HS-27A (cell line): ENCODE results near the gene ARF1.

Experiments
- DNase-seq: peaks from one replicate; pipeline ENCODE4 v3.0.0-alpha.2; 2012; ENCODE audit warnings: low read depth, missing footprints

The ARF1 gene

DNA sequence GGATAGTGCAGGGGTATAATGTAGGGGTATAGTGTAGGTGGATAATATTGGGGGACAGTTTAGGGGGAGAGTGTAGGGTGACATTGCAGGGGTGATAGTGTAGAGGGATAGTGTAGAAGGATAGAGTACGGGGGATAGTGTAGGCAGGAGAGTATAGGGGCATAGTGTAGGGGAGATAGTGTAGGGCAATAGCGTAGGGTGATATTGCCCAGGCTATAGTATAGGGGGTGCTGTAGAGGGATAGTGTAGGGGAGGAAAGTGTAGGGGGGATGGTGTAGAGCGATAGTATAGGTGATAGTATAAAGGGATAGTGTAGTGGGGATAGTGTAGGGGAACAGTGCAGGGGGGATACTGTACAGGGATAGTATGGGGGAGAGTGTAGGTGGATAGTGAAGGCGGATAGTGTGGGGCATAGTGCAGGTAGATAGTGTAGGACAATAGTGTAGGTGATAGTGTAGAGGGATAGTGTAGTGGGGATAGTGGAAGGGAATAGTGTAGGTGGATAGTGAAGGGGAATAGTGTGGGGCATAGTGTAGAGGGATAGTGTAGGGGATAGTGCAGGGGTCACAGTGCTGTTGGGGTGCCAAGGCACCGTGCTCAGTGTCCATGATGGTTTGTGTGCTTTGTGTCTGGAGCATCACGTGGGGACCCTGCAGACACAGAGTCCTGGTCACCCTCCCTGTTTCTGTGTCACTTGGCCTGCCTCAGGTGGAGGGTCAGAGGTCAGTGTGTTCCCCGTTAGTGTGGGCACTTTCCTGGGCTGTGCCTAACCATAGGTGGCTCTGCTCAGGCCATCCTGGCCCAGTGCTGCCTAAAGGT lies 10.5 kb upstream of the ARF1 start:
- DNase-seq = no peak

DNA sequence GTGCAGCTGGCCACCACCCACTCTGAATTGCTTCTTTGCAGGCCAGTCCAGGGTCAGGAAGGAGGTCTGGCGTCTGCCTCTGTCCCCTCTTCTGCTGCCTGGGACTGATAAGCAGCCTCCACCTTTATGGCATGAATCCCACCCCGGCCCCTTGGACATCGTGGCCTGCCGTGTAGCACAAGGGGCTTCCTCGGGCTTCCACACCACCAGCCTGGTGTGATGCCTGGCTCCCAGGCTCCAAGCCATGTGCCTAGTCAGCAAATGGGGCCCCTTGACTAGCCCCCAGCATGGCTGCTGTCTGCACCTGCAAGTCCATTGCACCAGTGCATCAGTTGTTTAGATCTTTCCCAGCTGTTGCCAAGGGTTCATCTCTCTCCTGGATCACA lies 9.9 kb upstream of the ARF1 start:
- no peak for DNase-seq

DNA sequence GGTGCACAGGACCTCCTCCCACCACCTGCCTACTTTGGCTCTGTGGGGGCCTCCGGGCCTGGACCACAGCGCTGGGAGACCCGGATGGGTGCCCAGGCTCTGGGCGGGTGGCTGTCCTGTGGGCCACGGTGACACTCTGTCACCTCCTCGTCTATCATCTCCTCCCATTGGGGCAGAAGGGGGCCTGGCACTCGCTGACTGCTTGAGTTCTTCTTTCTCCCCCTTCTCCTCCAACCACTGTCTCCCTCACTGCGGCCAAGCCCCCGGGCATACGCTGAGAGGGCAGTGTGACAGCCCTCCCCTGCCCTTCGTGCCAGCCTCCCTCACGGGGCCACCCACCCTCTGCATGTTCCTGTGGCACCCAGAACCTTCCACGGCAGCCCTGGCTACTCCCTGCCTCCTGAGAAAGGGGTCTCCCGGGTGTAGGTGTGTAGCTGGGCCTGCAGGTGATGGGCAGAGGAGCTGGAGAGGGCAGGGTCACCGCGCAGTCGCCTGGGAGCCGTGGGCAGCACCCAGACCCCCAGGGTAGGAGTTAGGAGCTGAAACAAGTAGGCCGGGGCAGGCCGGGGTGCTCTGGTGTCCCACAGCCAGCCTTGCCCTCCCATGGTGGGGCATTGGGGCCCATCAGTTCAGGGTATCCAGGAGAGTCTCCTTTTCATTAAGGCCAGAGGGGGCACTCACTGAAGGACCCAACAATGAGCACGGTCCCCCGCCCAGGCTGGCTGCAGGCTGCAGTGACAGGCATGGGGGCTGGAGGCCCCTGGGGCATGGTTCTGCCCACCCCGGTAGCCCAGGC lies 9.2 kb upstream of the ARF1 start:
- DNase-seq = no peak

DNA sequence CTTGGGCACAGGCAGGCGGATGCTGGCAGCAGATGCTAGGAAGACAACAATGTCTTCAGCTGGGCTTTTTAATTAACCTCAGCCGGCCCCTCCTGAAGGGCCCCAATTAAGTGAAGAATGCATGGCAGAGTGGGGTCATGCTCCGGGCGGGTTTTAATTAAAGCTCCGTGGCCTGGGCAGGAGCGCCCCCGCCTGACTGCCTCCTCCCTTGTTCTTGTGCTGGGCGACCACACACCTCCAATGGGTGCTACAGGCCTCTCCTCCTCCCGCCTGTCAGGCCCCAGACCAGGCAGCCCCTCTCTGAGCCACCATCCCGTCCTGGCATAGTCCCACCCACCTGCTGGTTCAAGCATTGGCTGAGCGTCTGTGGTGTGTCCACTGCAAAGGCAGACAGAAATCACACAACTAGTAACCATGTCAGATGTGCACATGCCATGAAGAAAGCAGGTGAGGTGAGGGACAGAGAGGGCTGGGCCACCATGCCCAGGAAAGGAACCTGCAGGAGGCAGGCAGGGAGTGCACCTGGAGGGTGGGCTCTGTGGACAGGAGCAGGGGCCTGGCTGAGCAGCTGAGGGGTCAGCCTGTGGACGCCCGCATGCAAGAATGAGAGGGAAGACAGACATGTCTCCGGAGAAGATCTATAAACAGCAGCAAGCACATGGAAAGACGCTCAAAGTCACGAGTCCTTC lies 8.5 kb upstream of the ARF1 start:
- no peak for DNase-seq

DNA sequence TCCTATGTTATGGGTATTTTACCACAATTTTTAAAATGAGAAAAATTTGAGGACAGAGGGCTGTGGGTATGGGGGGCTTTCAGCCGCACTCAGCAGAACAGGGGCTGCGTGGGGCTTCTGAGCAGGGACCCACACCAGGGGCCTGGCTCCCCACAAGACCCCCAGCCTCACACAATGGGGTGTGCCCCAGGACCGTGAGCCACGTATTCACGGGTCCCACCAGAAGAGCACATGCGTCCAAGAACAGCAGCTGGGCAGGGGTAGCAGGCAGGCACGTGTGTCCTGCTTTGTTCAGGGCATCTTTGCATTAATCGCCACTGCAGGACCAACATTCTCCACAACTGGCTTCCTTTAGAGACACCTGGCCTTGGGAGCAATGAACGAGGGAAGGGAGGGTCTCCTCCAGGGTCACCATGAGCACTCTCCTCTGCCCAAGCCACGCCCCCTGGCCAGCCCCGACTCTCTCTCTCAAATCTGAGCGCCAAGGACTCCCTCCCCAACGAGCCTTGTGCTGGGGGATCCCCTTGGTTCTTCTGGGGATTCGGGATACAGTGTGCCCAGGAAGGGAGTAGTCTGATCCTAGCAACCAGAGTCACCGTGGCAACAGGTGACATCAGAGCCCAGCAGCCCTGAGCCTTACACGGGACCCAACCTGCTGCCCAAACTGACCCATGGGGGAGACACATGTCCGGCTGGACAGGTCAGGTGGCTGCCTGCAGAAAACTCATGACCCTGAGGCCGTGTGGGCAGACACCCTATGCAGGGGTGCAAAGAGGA lies 7.4 kb upstream of the ARF1 start:
- DNase-seq = no peak

DNA sequence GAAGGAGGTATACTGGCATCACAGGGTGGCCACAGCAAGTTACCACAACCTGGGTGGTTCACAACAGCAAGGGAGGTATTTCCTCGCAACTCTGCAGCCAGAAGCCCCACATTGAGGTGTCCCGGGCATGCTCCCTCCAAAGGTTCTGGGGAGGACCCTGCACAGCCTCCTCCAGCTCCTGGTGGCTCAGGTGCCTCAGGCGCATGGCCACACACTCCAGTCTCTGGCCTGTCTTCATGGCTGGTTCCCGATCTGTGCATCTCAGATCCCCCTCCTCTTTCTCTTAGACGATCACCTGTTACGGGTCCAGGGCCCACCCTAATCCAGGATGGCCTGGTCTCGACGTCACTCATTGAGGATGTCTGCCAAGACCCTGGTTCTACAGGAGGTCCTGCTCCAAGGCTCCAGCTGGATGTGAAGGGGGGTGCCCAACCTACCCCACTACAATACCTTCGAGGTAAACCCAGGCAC lies 6.7 kb upstream of the ARF1 start:
- DNase-seq = no peak

DNA sequence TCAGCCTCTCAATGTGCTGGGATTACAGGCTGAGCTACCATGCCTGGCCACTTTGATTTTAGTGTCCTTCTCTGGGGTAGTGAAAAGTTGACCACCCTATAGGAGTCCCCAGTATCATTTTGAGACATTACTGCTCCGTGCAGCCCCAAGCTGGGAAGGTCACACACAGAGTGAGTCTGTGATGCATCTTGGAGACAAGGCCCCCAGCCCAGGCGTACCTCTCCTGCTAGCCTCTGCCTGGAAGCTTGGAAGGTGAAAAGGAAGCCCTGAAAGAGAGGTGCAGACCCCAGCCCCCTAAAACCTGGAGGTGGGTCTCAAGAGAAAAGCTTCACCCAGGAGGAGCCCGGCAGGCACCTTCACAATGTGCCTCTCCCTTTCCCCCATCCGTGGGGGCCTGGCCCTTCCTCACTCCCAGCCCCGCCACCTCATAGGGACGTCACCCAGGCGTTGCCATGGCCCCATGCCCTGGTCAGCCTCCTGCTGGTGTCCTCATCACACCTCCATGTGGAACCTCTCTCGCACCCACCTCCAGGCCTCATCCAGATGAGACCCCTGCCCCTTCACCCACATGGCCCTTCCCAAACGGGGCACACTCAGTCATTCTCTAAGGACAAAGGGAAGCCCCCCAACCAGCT lies 5.6 kb upstream of the ARF1 start:
- DNase-seq = no peak

DNA sequence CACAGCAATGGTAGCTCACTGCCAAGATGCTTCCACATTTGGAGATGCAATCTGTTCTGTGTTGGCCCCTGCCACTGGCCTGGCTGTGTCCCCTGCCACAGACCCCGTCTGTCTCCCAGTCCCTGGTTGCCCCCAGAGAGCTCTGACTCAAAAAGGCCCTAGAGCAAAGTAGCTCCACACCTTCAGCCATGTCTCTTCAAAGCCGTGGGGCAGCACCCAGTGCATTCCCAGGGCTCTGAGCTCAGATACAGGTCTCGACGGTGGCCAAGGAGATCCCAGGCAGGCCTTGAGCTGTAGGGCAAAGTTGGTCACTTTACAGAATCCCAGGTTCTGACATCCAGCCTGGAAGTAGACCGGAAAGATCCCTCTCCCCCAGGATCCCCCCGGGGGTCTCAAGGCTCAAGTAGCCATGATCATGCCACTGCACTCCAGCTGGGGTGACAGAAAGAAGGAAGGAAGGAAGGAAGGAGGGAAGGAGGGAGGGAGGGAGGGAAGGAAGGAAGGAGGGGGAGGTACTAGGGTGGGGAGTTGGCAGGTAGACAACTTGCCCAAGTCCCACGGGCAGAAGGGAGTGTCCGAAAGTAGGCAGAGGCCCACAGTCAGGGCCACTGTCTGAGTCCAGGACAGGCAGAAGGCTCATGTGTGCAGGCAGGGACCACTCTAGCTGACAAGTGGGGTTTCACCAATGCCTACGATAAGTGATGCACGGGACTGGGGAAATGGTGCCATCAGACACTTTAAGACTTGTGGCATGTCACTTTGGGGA lies 4.8 kb upstream of the ARF1 start:
- DNase-seq = no peak

DNA sequence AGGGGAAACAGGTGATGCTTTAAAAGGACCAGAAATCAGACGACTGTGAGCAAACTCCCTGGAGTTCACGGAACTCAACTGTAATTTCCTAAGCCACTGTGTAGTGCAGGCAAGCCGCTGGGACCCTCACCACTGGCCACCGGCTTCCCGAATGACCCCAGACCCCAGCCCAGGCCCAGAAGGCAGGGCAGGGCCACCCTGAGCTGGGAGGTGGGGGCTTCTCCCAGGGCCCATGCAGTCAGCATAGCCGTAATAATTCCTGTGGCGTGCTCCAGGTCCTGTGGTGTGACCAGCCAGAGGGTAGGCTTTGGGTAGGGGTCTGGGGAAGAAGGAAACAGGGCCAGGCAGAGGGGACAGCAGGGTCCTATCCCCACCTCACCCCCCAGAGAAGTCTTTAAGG lies 3.5 kb upstream of the ARF1 start:
- no peak for DNase-seq

DNA sequence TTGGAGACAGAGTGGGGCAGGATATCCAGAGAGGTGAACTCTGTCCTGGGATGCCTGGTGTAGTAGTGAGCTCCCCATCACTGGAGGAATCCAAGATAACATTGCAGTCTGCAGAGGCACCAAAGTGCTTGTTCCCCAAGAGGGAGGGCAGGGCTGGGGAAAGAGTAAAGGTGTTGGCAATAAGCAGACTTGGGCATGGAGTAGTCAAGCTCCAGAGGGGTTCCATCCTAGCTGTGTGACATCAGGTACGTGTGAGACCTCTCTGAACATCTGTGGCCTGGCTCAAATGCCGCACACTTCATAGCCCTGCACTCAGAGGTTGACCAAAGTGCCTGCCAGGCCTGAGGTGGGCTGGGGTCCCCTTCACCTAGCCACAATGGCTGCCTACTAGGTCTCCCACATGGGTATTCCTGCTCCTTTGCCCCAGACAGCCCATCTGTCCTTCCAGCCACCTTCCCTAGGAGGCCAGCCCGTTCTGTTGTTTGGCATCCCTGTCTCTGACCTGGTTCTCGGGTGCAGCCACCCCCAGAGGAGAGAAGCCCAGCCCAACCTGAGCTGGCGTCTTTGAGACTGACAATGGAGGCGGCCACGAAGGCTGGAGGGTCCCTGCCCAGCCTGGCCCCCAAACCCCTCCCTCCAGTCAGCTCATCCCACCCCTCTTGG lies 2.8 kb upstream of the ARF1 start:
- DNase-seq = no peak

DNA sequence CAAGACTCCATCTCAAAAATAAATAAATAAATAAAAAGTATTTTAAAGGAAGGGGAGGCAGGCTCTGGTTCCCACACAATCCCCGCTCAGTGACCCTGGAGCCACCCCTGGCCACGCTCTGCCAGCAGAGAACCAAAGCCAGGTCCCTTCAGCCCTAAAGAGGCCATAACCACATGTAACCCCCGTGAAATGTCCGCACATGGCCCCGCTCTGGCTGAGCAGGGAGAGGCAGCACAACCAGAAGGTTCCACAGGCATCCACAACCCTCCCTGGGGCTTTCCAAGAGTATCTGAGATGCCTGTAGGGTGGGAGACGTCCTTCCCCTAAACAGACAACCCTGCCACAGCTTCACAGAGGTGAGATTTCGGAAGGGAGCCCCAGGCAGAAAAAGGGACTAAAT lies 1.4 kb upstream of the ARF1 start:
- no peak for DNase-seq

DNA sequence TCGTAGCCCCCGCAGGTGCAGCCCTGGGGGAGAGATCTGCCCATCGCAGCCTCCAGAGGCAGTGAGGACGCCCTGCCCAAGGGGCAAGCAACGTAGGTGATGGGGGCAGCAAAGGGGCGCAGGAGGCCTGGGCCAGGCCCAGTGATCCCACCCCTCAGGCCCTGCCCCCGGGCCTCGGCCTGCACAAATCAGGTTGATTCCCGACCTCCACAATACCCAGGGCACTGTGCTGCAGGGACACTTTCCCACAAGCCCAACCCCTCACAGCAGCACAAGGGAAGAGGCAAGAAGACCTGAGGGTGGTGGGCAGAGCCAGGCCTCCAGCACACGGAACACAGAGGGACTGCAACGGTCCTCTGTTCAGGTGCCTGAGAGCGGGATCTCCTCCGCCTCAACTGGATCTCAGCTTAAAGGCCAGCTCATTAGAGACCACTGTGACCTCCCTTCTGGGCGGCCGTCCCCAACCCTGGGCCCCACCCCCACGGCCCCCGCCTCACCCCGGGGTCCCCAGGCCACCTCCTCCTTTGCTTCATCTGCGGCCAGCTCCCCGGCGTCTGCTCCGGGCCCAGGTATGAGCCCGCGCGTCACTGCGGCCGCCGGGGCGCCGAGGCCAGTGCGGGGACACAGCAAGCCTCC lies 812 bp upstream of the ARF1 start:
- no peak for DNase-seq

DNA sequence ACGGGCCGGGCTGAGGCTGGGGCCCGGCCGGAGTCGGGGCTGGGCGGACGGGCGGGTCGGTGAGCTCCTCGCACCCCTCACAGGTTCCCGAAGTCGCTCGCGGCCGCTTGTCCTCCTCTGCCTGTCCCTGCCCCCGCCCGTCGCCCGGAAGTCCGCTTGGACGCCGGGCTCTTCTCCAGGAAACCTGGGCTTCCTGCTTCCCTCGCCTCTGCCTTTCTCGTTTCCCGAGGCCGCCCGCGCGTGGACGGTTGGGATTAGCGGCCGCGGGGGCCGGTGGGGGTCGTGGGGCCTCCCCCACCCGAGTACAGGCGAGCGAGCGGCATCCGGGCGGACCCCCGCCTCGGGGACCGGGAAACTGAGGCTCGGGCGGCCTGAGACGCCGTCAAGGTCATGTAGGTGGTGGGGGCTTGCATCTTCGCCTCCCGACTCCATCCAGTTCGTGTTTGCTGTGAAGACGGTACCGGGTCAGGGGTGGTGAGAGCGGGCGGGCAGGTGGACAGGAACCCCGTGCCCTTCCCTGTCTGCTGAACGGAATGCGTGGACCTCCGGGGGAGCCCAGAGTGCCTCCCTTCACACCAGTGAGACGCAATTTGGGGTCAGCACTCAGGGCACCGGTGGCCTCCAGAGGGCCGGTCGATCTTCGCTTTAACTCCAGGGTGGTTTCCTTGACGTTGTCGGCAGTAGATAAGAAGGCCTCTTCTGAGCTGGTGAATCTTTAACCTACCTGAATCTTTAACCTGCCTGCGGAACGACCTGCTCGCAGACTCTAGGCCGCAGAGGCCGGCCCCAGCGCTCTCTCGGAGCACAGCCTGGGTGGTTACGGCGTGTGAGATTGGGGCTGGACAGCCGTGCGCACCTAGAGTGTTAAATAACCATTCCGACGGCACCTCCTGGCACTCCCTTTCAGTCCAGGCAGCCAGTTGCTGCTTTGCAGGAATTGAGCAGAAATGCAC lies 686 bp downstream of the ARF1 start:
- no peak for DNase-seq

DNA sequence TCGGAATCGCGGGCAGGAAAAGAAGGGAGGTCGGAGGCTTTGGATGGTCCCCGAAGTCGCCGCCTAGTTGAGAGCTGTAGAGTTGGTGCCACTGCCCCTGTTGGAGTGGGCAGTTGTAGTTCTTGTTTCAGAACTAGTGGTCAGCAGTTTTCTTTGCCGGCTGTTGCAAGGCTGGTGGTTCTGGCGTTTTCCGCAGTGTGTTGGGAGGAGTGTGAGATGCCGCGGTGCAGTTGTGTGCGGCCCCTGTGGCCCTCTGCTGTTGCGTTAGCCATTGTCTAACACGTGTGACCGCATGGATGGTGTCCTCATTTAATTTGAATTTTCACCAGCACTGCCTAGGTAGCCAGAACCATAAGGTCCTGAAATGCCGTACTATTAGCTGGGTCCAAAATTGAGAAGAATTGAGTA lies 1.4 kb downstream of the ARF1 start:
- DNase-seq = no peak

DNA sequence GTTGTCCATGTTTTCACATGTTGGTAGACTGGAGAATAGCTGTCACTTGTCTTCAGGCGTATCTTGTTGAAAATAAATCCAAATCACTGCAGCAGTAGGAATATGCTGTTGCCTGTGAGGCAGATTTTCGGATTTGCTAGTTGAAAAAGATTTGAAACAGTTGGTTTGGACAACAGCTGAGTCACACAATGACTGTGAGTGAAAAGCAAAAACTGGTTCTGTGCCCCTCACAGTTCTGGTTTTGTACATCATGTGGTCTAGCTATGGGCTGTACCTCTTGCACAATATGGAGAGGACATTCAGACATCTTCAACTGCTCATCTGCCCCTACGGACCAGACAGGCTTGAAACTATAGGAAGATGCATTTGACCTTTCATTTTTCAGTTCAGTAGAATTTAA lies 1.8 kb downstream of the ARF1 start:
- no peak for DNase-seq

DNA sequence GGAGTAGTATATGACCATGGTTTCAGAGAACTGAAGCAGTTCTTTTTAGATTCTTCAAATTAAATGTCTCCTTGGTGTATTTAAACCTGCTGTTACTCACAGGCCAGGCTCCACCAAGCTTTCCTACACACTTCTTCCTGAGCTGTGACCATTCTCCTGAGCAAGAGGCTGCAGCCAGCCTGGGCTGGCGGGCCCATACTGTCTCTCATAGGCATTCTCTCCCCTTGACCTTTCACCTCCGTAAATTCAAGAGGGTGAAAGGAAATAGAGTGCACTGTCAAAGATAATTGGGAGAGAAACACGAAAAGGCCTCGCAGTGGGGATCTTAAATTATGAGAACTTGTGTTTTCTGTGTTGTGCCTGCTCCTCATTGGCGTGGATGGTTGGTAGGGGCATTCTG lies 2.3 kb downstream of the ARF1 start:
- no peak for DNase-seq

DNA sequence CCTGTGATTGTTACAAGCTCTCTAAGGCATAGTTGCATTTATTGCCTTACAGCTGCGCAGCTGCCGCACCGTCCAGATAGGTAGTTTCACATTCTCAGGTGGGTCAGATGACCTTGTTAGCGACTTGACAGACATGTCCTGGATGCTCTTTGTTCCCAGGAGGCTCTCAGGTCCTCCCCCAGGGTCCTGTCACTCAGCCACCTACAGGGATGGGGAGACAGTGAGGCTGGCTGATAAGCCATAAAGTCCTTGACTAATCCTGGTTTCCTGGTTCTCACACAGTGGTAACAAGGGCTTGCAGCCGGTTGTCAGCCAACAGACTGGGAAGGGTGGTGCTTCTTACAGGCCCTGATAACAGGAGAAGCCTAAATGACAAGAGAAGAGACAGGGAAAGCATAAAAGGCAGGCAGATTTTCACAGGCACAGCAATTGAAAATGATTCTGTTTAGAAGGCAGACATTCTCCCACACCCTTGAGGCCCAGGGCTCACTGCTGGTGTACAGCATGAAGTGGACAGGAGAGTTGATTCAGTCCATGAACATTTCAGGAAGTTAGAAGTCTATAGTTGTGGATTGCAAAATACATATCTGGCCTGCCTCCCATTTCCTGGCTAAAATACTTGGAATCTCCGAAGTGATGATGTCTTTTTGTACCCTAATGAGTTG lies 2.9 kb downstream of the ARF1 start:
- no peak for DNase-seq

DNA sequence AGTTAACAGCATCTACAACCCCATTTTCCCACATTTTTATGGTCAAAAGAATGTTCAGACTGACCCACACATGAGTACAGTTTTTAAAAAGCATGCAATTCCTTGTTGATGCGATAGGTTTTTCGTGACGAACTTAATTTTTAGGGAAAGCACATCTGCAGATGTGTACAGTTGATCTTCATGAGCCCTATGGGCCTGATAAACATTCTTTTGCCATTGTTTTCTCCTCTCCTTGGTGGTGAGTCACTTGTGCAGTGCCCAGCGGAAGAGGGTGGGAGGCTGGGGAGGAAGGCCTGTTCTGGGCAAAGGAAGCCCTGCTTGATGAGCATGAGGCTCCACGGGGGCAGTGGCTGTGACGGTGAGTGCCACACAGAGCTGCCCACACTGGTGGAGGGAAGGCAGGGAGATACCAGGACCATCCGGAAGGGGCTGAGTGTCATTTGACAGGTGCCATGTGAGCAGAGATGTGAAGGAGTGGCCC lies 5.3 kb downstream of the ARF1 start:
- DNase-seq = peak; percentile 50
